Measurements from ENCODE around the gene MYBL2.
"Not testable (repeated sequence)": the region's sequence is repeated elsewhere in the genome, so short reads cannot be mapped to it uniquely, and the experiment has no call there.

Gene MYBL2

GRCh38 chr20:43746344-43747137 lies 79.6 kb downstream of the MYBL2 start:
- Mint-ChIP-seq H3K27me3 (peaks cover 9% of the 10 kb centered on the region), H3K27ac (peak overlapping the region in 1 of 2 donors; percentile 44), H3K4me3 (no peak overlapping the region), H3K9me3 (peaks cover 8 to 10% of the 10 kb centered on the region in 2 donors), H3K4me1 (peaks cover 39% of the 10 kb centered on the region)
- DNase-seq (no peak), ATAC-seq (no peak)

- H3K27me3 Mint-ChIP-seq = peaks cover 9% of the 10 kb centered on the region
- H3K27ac Mint-ChIP-seq = no peak overlapping the region
- H3K4me1 Mint-ChIP-seq = peaks cover 55% of the 10 kb centered on the region
- ATAC-seq (no peak), DNase-seq (no peak)
- H3K9me3 Mint-ChIP-seq = peaks cover 8 to 10% of the 10 kb centered on the region in 2 donors
- no peak overlapping the region for H3K4me3 Mint-ChIP-seq
Measured at GRCh38 chr20:43748274-43748673, 81.4 kb downstream of the MYBL2 start.

GRCh38 chr20:43749734-43750294 lies 82.9 kb downstream of the MYBL2 start:
- H3K4me3 Mint-ChIP-seq = peak overlapping the region; percentile 0 to 46
- ATAC-seq = no peak
- peaks cover 10 to 20% of the 10 kb centered on the region in 2 donors for H3K9me3 Mint-ChIP-seq
- H3K4me1 Mint-ChIP-seq = peaks cover 70% of the 10 kb centered on the region
- DNase-seq = peak; percentile 81 to 86
- H3K27ac Mint-ChIP-seq = peak overlapping the region; percentile 88 to 98
- H3K27me3 Mint-ChIP-seq = peaks cover 7% of the 10 kb centered on the region

GRCh38 chr20:43750774-43751166 lies 83.9 kb downstream of the MYBL2 start:
- Mint-ChIP-seq H3K4me3 (peak overlapping the region; percentile 20 to 58), H3K9me3 (peaks cover 10 to 20% of the 10 kb centered on the region in 2 donors), H3K27me3 (peaks cover 7% of the 10 kb centered on the region), H3K4me1 (peaks cover 77% of the 10 kb centered on the region), H3K27ac (peak overlapping the region; percentile 98)
- ATAC-seq = no peak
- no peak for DNase-seq

- H3K4me3 Mint-ChIP-seq = peak overlapping the region; percentile 58 to 69
- H3K9me3 Mint-ChIP-seq = peaks cover 14 to 20% of the 10 kb centered on the region in 2 donors
- peak overlapping the region; percentile 98 for H3K27ac Mint-ChIP-seq
- peaks cover 7% of the 10 kb centered on the region for H3K27me3 Mint-ChIP-seq
- ATAC-seq = peak; percentile 87
- DNase-seq = peak; percentile 74 to 86
- peaks cover 78% of the 10 kb centered on the region for H3K4me1 Mint-ChIP-seq
Measured at GRCh38 chr20:43751167-43752050, 84.5 kb downstream of the MYBL2 start.

GRCh38 chr20:43752051-43752360 lies 85.1 kb downstream of the MYBL2 start:
- Mint-ChIP-seq H3K27me3 (peaks cover 7% of the 10 kb centered on the region), H3K4me3 (peak overlapping the region; percentile 58 to 69), H3K9me3 (peaks cover 14 to 20% of the 10 kb centered on the region in 2 donors), H3K27ac (peak overlapping the region; percentile 98), H3K4me1 (peaks cover 73% of the 10 kb centered on the region)
- ATAC-seq (no peak), DNase-seq (peak in 1 of 2 donors; percentile 50)

GRCh38 chr20:43752561-43753301 lies 85.8 kb downstream of the MYBL2 start:
- H3K27ac Mint-ChIP-seq = peak overlapping the region; percentile 98
- H3K4me3 Mint-ChIP-seq = peak overlapping the region; percentile 58 to 69
- H3K9me3 Mint-ChIP-seq = peaks cover 11 to 20% of the 10 kb centered on the region in 2 donors
- H3K4me1 Mint-ChIP-seq = peaks cover 67% of the 10 kb centered on the region
- DNase-seq (peak; percentile 57 to 84), ATAC-seq (peak; percentile 52)
- H3K27me3 Mint-ChIP-seq = peaks cover 7% of the 10 kb centered on the region

- Mint-ChIP-seq H3K9me3 (peaks cover 18 to 20% of the 10 kb centered on the region in 2 donors), H3K27ac (no peak overlapping the region), H3K27me3 (peaks cover 19% of the 10 kb centered on the region), H3K4me3 (no peak overlapping the region), H3K4me1 (peaks cover 66% of the 10 kb centered on the region)
- no peak for DNase-seq
- no peak for ATAC-seq
Measured at GRCh38 chr20:43755390-43755789, 88.5 kb downstream of the MYBL2 start.

GRCh38 chr20:43755851-43756250 lies 88.9 kb downstream of the MYBL2 start:
- DNase-seq = no peak
- peak overlapping the region in 1 of 2 donors; percentile 47 for H3K27ac Mint-ChIP-seq

GRCh38 chr20:43757888-43758287 lies 91.0 kb downstream of the MYBL2 start:
- not testable (repeated sequence) for ATAC-seq, DNase-seq, H3K27ac Mint-ChIP-seq, H3K4me3 Mint-ChIP-seq
- Mint-ChIP-seq H3K4me1 (peaks cover 41% of the 10 kb centered on the region), H3K9me3 (peaks cover 11 to 12% of the 10 kb centered on the region in 2 donors), H3K27me3 (peaks cover 19% of the 10 kb centered on the region)

More at GRCh38 chr20:43755851-43756250, 88.9 kb downstream of the MYBL2 start:
- no peak for ATAC-seq
- Mint-ChIP-seq H3K27me3 (peaks cover 19% of the 10 kb centered on the region), H3K4me3 (no peak overlapping the region), H3K4me1 (peaks cover 61% of the 10 kb centered on the region), H3K9me3 (peaks cover 15 to 16% of the 10 kb centered on the region in 2 donors)

GRCh38 chr20:43761386-43762340 lies 94.7 kb downstream of the MYBL2 start:
- Mint-ChIP-seq H3K27ac (peak overlapping the region; percentile 37 to 89), H3K4me3 (no peak overlapping the region), H3K4me1 (peaks cover 10% of the 10 kb centered on the region), H3K27me3 (peaks cover 26% of the 10 kb centered on the region), H3K9me3 (peaks cover 0 to 7% of the 10 kb centered on the region in 2 donors)
- DNase-seq = no peak
- ATAC-seq = no peak

- H3K4me1 Mint-ChIP-seq = peaks cover 15% of the 10 kb centered on the region
- peaks cover 38% of the 10 kb centered on the region for H3K27me3 Mint-ChIP-seq
- ATAC-seq = no peak
- H3K27ac Mint-ChIP-seq = no peak overlapping the region
- DNase-seq = no peak
- H3K4me3 Mint-ChIP-seq = no peak overlapping the region
- peaks cover 0 to 7% of the 10 kb centered on the region in 2 donors for H3K9me3 Mint-ChIP-seq
Measured at GRCh38 chr20:43762911-43763310, 96.0 kb downstream of the MYBL2 start.

GRCh38 chr20:43765916-43766315 lies 99.0 kb downstream of the MYBL2 start:
- DNase-seq = no peak

More at GRCh38 chr20:43765916-43766315, 99.0 kb downstream of the MYBL2 start:
- H3K27ac Mint-ChIP-seq = no peak overlapping the region
- ATAC-seq = no peak
- H3K4me3 Mint-ChIP-seq = no peak overlapping the region
- no peaks in the 10 kb centered on the region for H3K9me3 Mint-ChIP-seq
- H3K27me3 Mint-ChIP-seq = peaks cover 48% of the 10 kb centered on the region
- peaks cover 5% of the 10 kb centered on the region for H3K4me1 Mint-ChIP-seq

Measured in stimulated activated naive CD8-positive, alpha-beta T cell treated with anti-CD3 and anti-CD28 coated beads, Interleukin-15, amount 100 ng/mL, for 72 hours (primary cell).